RWPE2 (cell line): ENCODE data around the gene CEMIP.
A peak's percentile ranks its signal among the peaks of the same experiment; 100 is the strongest.

ENCODE experiments used
- ATAC-seq: fragments of 200-7000 bp; cut with Tn5 transposase; 3 replicates; pipeline ENCODE4 v1.9.1; 2021; ENCODE audit warnings: low read depth
- DNase-seq: peaks from one replicate; pipeline ENCODE4 v3.0.0-alpha.2; 2020; ENCODE audit warnings: low spot score
- H3K27ac ChIP-seq: fragments of 450-650 bp; 2 replicates; pipeline ENCODE4 v1.5.1; 2017; ENCODE audit warnings: mild to moderate bottlenecking; ENCODE audit not compliant: poor library complexity, severe bottlenecking
- H3K27me3 ChIP-seq: fragments of 250-450 bp; sonication (Bioruptor Pico); 2 replicates; pipeline ENCODE4 v1.5.1; 2021; ENCODE audit warnings: mild to moderate bottlenecking, moderate library complexity; ENCODE audit not compliant: insufficient read depth, poor library complexity, severe bottlenecking
- H3K36me3 ChIP-seq: fragments of 250-450 bp; sonication (Bioruptor Pico); 2 replicates; pipeline ENCODE4 v1.5.1; 2020; ENCODE audit warnings: low read depth, mild to moderate bottlenecking, moderate library complexity
- H3K4me1 ChIP-seq: fragments of 250-450 bp; sonication (Bioruptor Pico); 2 replicates; pipeline ENCODE4 v1.5.1; 2021; ENCODE audit warnings: mild to moderate bottlenecking, moderate library complexity; ENCODE audit not compliant: insufficient read depth, poor library complexity, severe bottlenecking
- H3K4me3 ChIP-seq: fragments of 250-450 bp; sonication (Bioruptor Pico); 2 replicates; pipeline ENCODE4 v1.5.1; 2021; ENCODE audit warnings: mild to moderate bottlenecking, moderate library complexity; ENCODE audit not compliant: severe bottlenecking
- H3K9me3 ChIP-seq: fragments of 250-450 bp; sonication (Bioruptor Pico); 2 replicates; pipeline ENCODE4 v1.5.1; 2021; ENCODE audit warnings: mild to moderate bottlenecking, moderate library complexity; ENCODE audit not compliant: severe bottlenecking
- CTCF ChIP-seq: fragments of 450-650 bp; IDR thresholded peaks from one replicate; pipeline ENCODE4 v1.5.1; 2017; ENCODE audit warnings: mild to moderate bottlenecking, moderate library complexity; ENCODE audit not compliant: poor library complexity, severe bottlenecking

CEMIP gene

GRCh38 chr15:80971143-80971542 is 192.0 kb downstream of the CEMIP start:
- Histone ChIP-seq H3K4me3 (no peak overlapping the region), H3K27me3 (no peaks in the 10 kb centered on the region), H3K4me1 (peaks cover 10% of the 10 kb centered on the region), H3K36me3 (peaks cover 45% of the 10 kb centered on the region), H3K9me3 (no peaks in the 10 kb centered on the region), H3K27ac (no peak overlapping the region)
- DNase-seq, result no peak
- TF ChIP-seq CTCF, result no peak
- ATAC-seq, result no peak

DNA sequence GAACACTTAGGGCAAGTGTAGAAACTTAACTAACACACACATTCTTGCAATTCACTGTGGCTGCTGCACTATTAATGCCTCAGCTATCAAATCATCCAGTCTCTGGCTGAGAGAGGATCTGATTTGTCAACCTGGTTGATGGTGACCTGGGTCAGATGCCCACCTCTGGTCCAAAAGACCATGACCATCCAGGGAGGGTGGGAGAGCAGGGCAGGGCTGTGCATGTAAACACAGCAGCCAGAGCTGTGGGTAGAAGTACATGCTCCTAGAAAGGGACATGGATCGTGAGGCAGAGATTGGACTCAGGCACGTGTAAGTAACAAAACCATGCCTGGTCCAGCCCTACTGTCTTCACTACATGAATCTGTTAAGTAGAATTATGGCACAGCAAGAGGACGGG is 193.1 kb downstream of the CEMIP start:
- no peaks in the 10 kb centered on the region for H3K27me3 ChIP-seq
- no peaks in the 10 kb centered on the region for H3K9me3 ChIP-seq
- H3K36me3 ChIP-seq, result peaks cover 53% of the 10 kb centered on the region
- ATAC-seq (no peak), DNase-seq (no peak)
- peaks cover 10% of the 10 kb centered on the region for H3K4me1 ChIP-seq
- H3K4me3 ChIP-seq, result no peak overlapping the region
- H3K27ac ChIP-seq, result no peak overlapping the region
- no peak for TF ChIP-seq CTCF

DNA sequence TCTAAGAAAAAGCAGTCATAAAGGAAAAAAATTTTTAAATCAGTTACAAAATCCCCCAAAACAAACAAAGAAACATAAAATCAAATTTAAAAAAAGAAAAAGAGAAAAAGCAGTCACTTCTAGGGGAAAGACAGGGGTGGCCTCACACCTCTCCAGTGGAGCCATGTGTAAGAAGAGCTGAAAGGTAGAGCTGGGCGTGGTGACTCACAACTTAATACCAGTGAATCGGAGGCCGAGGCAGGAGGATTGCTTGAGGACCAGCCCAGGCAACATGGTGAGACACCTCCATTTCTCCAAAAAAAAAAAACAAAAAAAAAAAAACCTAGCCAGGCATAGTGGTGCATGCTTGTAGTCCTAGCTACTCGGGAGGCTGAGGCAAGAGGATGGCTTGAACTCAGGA is 195.7 kb downstream of the CEMIP start:
- no peaks in the 10 kb centered on the region for H3K9me3 ChIP-seq
- H3K4me3 ChIP-seq, result no peak overlapping the region
- no peaks in the 10 kb centered on the region for H3K27me3 ChIP-seq
- H3K4me1 ChIP-seq, result peaks cover 10% of the 10 kb centered on the region
- DNase-seq, result no peak
- H3K27ac ChIP-seq, result no peak overlapping the region
- no peak for ATAC-seq
- H3K36me3 ChIP-seq, result peaks cover 63% of the 10 kb centered on the region
- no peak for TF ChIP-seq CTCF

DNA sequence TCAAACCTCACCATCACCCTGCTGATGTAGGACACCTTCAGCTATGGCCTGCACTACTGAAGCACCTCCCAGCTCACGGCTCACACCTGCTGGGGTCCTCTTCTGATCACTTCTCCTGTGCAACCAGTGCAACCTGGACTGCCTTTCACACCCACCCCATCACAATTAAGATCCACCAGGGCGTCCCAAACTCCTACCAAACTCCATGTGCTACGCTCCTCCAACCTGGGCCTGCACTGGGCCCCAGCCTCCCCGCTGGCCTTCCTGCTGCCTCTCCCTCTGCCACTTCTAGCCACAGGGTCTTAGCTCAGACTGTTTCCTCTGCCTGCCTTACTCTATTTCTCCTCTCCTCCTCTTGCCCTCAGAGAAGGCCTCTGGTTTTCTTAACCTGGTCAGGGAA is 197.7 kb downstream of the CEMIP start:
- no peaks in the 10 kb centered on the region for H3K9me3 ChIP-seq
- H3K27me3 ChIP-seq, result no peaks in the 10 kb centered on the region
- H3K4me1 ChIP-seq, result no peaks in the 10 kb centered on the region
- DNase-seq (no peak), ATAC-seq (peak; percentile 17; the same call in 2 of the 3 replicates)
- no peak for TF ChIP-seq CTCF
- no peak overlapping the region for H3K27ac ChIP-seq
- H3K36me3 ChIP-seq, result peaks cover 71% of the 10 kb centered on the region
- no peak overlapping the region for H3K4me3 ChIP-seq

- Histone ChIP-seq H3K27me3 (no peaks in the 10 kb centered on the region), H3K4me1 (no peaks in the 10 kb centered on the region), H3K27ac (no peak overlapping the region), H3K4me3 (no peak overlapping the region), H3K36me3 (peaks cover 76% of the 10 kb centered on the region), H3K9me3 (no peaks in the 10 kb centered on the region)
- ATAC-seq (peak; percentile 53; the same call in 2 of the 3 replicates), DNase-seq (no peak)
- TF ChIP-seq CTCF, result peak; percentile 45
Observed at GRCh38 chr15:80977627-80978036, 198.5 kb downstream of the CEMIP start.
